ENCODE measurements around the gene ENDOG.
"Not testable (repeated sequence)": the region's sequence is repeated elsewhere in the genome, so short reads cannot be mapped to it uniquely, and the experiment has no call there.

The ENDOG gene

GRCh38 chr9:128828719-128829452 lies 10.6 kb downstream of the ENDOG start:
- DNase-seq (ENCODE audit: low spot score), result no peak

- peak; percentile 98 for DNase-seq (ENCODE audit: low spot score)
Observed at GRCh38 chr9:128829477-128830251, 11.4 kb downstream of the ENDOG start, which contains the start of gene SPOUT1. Gene SPOUT1 (minus strand): TSS chr9:128829794. CDS start chr9:128829780, 14 bp downstream.

- no peak for DNase-seq (ENCODE audit: low spot score)
Observed at GRCh38 chr9:128833696-128834095, 15.4 kb downstream of the ENDOG start.

GRCh38 chr9:128835246-128836210 lies 17.2 kb downstream of the ENDOG start:
- peak; percentile 1 for DNase-seq (ENCODE audit: low spot score)

GRCh38 chr9:128836509-128837145 lies 18.3 kb downstream of the ENDOG start:
- DNase-seq (ENCODE audit: low spot score), result peak; percentile 1

GRCh38 chr9:128838338-128838737 lies 20.0 kb downstream of the ENDOG start:
- DNase-seq (ENCODE audit: low spot score), result peak; percentile 44

- DNase-seq (ENCODE audit: low spot score), result no peak
Observed at GRCh38 chr9:128840524-128840923, 22.2 kb downstream of the ENDOG start.

- no peak for DNase-seq (ENCODE audit: low spot score)
Observed at GRCh38 chr9:128841694-128842492, 23.6 kb downstream of the ENDOG start.

GRCh38 chr9:128843171-128843570 lies 24.9 kb downstream of the ENDOG start:
- peak; percentile 4 for DNase-seq (ENCODE audit: low spot score)

GRCh38 chr9:128845186-128845931 lies 27.1 kb downstream of the ENDOG start:
- peak; percentile 32 for DNase-seq (ENCODE audit: low spot score)

GRCh38 chr9:128846680-128847030 lies 28.4 kb downstream of the ENDOG start:
- peak; percentile 2 for DNase-seq (ENCODE audit: low spot score)

- DNase-seq (ENCODE audit: low spot score), result no peak
Observed at GRCh38 chr9:128847803-128848202, 29.5 kb downstream of the ENDOG start.

- not testable (repeated sequence) for DNase-seq (ENCODE audit: low spot score)
Observed at GRCh38 chr9:128851024-128851423, 32.7 kb downstream of the ENDOG start.

- not testable (repeated sequence) for DNase-seq (ENCODE audit: low spot score)
Observed at GRCh38 chr9:128851779-128852600, 33.7 kb downstream of the ENDOG start.

- not testable (repeated sequence) for DNase-seq (ENCODE audit: low spot score)
Observed at GRCh38 chr9:128852646-128853045, 34.3 kb downstream of the ENDOG start.

GRCh38 chr9:128854454-128854853 lies 36.2 kb downstream of the ENDOG start:
- not testable (repeated sequence) for DNase-seq (ENCODE audit: low spot score)

- DNase-seq (ENCODE audit: low spot score), result not testable (repeated sequence)
Observed at GRCh38 chr9:128858476-128858875, 40.2 kb downstream of the ENDOG start.

GRCh38 chr9:128860937-128861336 lies 42.6 kb downstream of the ENDOG start:
- no peak for DNase-seq (ENCODE audit: low spot score)

- no peak for DNase-seq (ENCODE audit: low spot score)
Observed at GRCh38 chr9:128861501-128861900, 43.2 kb downstream of the ENDOG start.

Data from HuH-7 (cell line).